A549 (cell line): ENCODE measurements around the gene ALDH16A1. TPM values are rescaled to one million over a fixed set of nuclear protein-coding genes. Genes with fewer than 3 reads are reported as not detected.

ENCODE experiments used
- ATAC-seq, 2 experiments: fragments of 200-7000 bp in 1 of 2; fragments of >200 bp in 1 of 2; cut with Nextera tagmentation in 1 of 2; cut with Tn5 transposase in 1 of 2; 3 replicates each; pipeline versions ENCODE4 v1.8.0 to v1.9.1; 2018 to 2020; ENCODE audit warnings: mild to moderate bottlenecking in 1 of 2, moderate library complexity in 1 of 2
- CTCF ChIA-PET: fragments of 300-600 bp; sonication (Branson Sonifier 250); formaldehyde crosslinking; extraction: SDS; loops from one replicate; lab custom pipeline; 2021; ENCODE audit warnings: antibody characterized with exemption, inconsistent platforms; lab: Yijun Ruan, JAX
- POLR2A ChIA-PET: fragments of 350-600 bp; formaldehyde crosslinking; extraction: SDS; loops from one replicate; lab custom pipeline; 2021; ENCODE audit warnings: antibody characterized with exemption, inconsistent platforms; lab: Yijun Ruan, JAX
- DNase-seq, 2 experiments: peaks; one replicate each; pipeline versions ENCODE4 v3.0.0 to v3.0.0-alpha.2; 2011 to 2016; ENCODE audit warnings: low read depth in 1 of 2, low spot score in 1 of 2
- FAIRE-seq: peaks from 2 replicates; lab custom pipeline; 2011; peaks lifted over from hg19 to GRCh38; lab: Jason Lieb, UNC
- H3K27ac ChIP-seq, 2 experiments: fragments of >200 bp; sonication (Bioruptor Twin); formaldehyde crosslinking; 3 replicates each; pipeline ENCODE4 v1.5.1; 2016 to 2017
- H3K4me1 ChIP-seq: fragments of >200 bp; sonication (Bioruptor Twin); formaldehyde crosslinking; 3 replicates; pipeline ENCODE4 v1.6.1; 2016
- H3K4me2 ChIP-seq: fragments of >200 bp; sonication (Bioruptor Twin); formaldehyde crosslinking; 3 replicates; pipeline ENCODE4 v1.6.1; 2016
- H3K4me3 ChIP-seq: fragments of >200 bp; sonication (Bioruptor Twin); formaldehyde crosslinking; 3 replicates; pipeline ENCODE4 v1.5.1; 2016
- H3K9me3 ChIP-seq: fragments of >200 bp; sonication (Bioruptor Twin); formaldehyde crosslinking; 3 replicates; pipeline ENCODE4 v1.6.1; 2016
- BHLHE40 ChIP-seq: IDR thresholded peaks from 2 replicates; pipeline ENCODE4 v1.6.1; 2012; ENCODE audit warnings: low read depth, low read length, inconsistent platforms
- CBX2 ChIP-seq: fragments of 200-600 bp; sonication (generic); IDR thresholded peaks from 2 replicates; pipeline ENCODE4 v1.6.1; 2016; ENCODE audit warnings: low read depth, mild to moderate bottlenecking, borderline replicate concordance
- CBX8 ChIP-seq: fragments of 200-600 bp; sonication (generic); IDR thresholded peaks from 2 replicates; pipeline ENCODE4 v1.6.1; 2016
- CEBPB ChIP-seq, 2 experiments: fragments of >200 bp in 1 of 2; sonication (Bioruptor Twin) in 1 of 2; formaldehyde crosslinking in 1 of 2; IDR thresholded peaks; 2 replicates each; pipeline ENCODE4 v1.6.1; 2012 to 2016
- CHD2 ChIP-seq: fragments of 150-350 bp; IDR thresholded peaks from 2 replicates; pipeline ENCODE4 v1.6.1; 2014; ENCODE audit warnings: low read length; ENCODE audit not compliant: partially characterized antibody
- CHD4 ChIP-seq: fragments of 200-600 bp; sonication (generic); IDR thresholded peaks from 2 replicates; pipeline ENCODE4 v1.6.1; 2016; ENCODE audit warnings: antibody characterized with exemption, mild to moderate bottlenecking, borderline replicate concordance
- EHF ChIP-seq: fragments of 250-450 bp; sonication (Bioruptor Pico); IDR thresholded peaks from 2 replicates; pipeline ENCODE4 v1.5.0; 2020; ENCODE audit warnings: mild to moderate bottlenecking
- EHMT2 ChIP-seq: fragments of 200-600 bp; sonication (generic); IDR thresholded peaks from 2 replicates; pipeline ENCODE4 v1.6.1; 2016; ENCODE audit warnings: antibody characterized with exemption, low read depth, mild to moderate bottlenecking, moderate library complexity
- EP300 ChIP-seq, 2 experiments: fragments of >200 bp; sonication (Bioruptor Twin); formaldehyde crosslinking; IDR thresholded peaks; 2 replicates in 1 of 2; 3 replicates in 1 of 2; pipeline ENCODE4 v1.6.1; 2016 to 2017
- ESRRA ChIP-seq: fragments of 150-350 bp; IDR thresholded peaks from 2 replicates; pipeline ENCODE4 v1.6.1; 2014; ENCODE audit warnings: mild to moderate bottlenecking, low read length, borderline replicate concordance
- FOSB ChIP-seq: fragments of 250-450 bp; sonication (Bioruptor Pico); IDR thresholded peaks from 2 replicates; pipeline ENCODE4 v1.5.0; 2020; ENCODE audit warnings: mild to moderate bottlenecking, moderate library complexity
- FOSL2 ChIP-seq, 2 experiments: fragments of 450-650 bp in 1 of 2; fragments of >200 bp in 1 of 2; sonication (Bioruptor Twin) in 1 of 2; formaldehyde crosslinking; IDR thresholded peaks; 2 replicates each; pipeline versions ENCODE4 v1.5.0 to v1.6.1; 2016 to 2020; ENCODE audit warnings: mild to moderate bottlenecking in 1 of 2, moderate library complexity in 1 of 2
- FOXS1 ChIP-seq: fragments of 250-450 bp; sonication (Bioruptor Pico); IDR thresholded peaks from 2 replicates; pipeline ENCODE4 v1.5.0; 2020; ENCODE audit warnings: mild to moderate bottlenecking, moderate library complexity
- GATA3 ChIP-seq: IDR thresholded peaks from 2 replicates; pipeline ENCODE4 v1.6.1; 2012; ENCODE audit warnings: borderline replicate concordance
- HDAC2 ChIP-seq: fragments of 200-600 bp; sonication (generic); IDR thresholded peaks from 2 replicates; pipeline ENCODE4 v1.6.1; 2016
- HEYL ChIP-seq: fragments of 250-450 bp; sonication (Bioruptor Pico); IDR thresholded peaks from 2 replicates; pipeline ENCODE4 v1.8.0; 2021; ENCODE audit warnings: mild to moderate bottlenecking, moderate library complexity
- HOXA7 ChIP-seq: fragments of 250-450 bp; sonication (Bioruptor Pico); IDR thresholded peaks from 2 replicates; pipeline ENCODE4 v1.5.0; 2020; ENCODE audit warnings: mild to moderate bottlenecking, moderate library complexity
- JUNB ChIP-seq: fragments of >200 bp; sonication (Bioruptor Twin); formaldehyde crosslinking; IDR thresholded peaks from 2 replicates; pipeline ENCODE4 v1.6.1; 2016
- KDM1A ChIP-seq: fragments of 200-600 bp; sonication (generic); IDR thresholded peaks from 2 replicates; pipeline ENCODE4 v1.6.1; 2016; ENCODE audit warnings: low read depth, mild to moderate bottlenecking
- MAFK ChIP-seq: fragments of 450-650 bp; IDR thresholded peaks from 2 replicates; pipeline ENCODE4 v1.6.1; 2014; ENCODE audit not compliant: partially characterized antibody
- MAZ ChIP-seq: fragments of 150-350 bp; IDR thresholded peaks from 2 replicates; pipeline ENCODE4 v1.6.1; 2014; ENCODE audit warnings: antibody characterized with exemption, low read depth, low read length, borderline replicate concordance
- MYC ChIP-seq: IDR thresholded peaks from 2 replicates; pipeline ENCODE4 v1.6.1; 2012; ENCODE audit warnings: mild to moderate bottlenecking, inconsistent platforms, low read length, improper control_type of control experiment, borderline replicate concordance
- NFE2L2 ChIP-seq: fragments of 150-350 bp; conservative IDR thresholded peaks from 2 replicates; pipeline ENCODE4 v1.6.1; 2014; ENCODE audit warnings: low read length
- NPAS2 ChIP-seq: fragments of 250-450 bp; sonication (Bioruptor Pico); IDR thresholded peaks from 2 replicates; pipeline ENCODE4 v1.8.0; 2022; ENCODE audit warnings: mild to moderate bottlenecking, moderate library complexity, borderline replicate concordance
- NR3C1 ChIP-seq: fragments of >200 bp; sonication (Bioruptor Twin); formaldehyde crosslinking; IDR thresholded peaks from 3 replicates; pipeline ENCODE4 v1.6.1; 2017
- POLR2A ChIP-seq: IDR thresholded peaks from 2 replicates; pipeline ENCODE4 v1.6.1; 2012; ENCODE audit warnings: mild to moderate bottlenecking, low read length
- POLR2AphosphoS2 ChIP-seq: conservative IDR thresholded peaks from 2 replicates; pipeline ENCODE4 v1.6.1; 2012; ENCODE audit warnings: low read length, improper control_type of control experiment, inconsistent platforms
- RARB ChIP-seq: fragments of 250-450 bp; sonication (Bioruptor Pico); IDR thresholded peaks from 2 replicates; pipeline ENCODE4 v1.8.0; 2021; ENCODE audit warnings: mild to moderate bottlenecking, moderate library complexity
- RCOR1 ChIP-seq: fragments of 150-350 bp; IDR thresholded peaks from 2 replicates; pipeline ENCODE4 v1.6.1; 2014; ENCODE audit warnings: antibody characterized with exemption, low read length, low read depth
- RFX5 ChIP-seq: fragments of 450-650 bp; IDR thresholded peaks from 2 replicates; pipeline ENCODE4 v1.7.1; 2014; ENCODE audit warnings: antibody characterized with exemption, mild to moderate bottlenecking, moderate library complexity
- RNF2 ChIP-seq: fragments of 200-600 bp; sonication (generic); IDR thresholded peaks from 2 replicates; pipeline ENCODE4 v1.6.1; 2016; ENCODE audit warnings: low read depth, mild to moderate bottlenecking, antibody characterized with exemption, moderate library complexity, borderline replicate concordance
- SMC3 ChIP-seq: fragments of >200 bp; sonication (Bioruptor Twin); formaldehyde crosslinking; IDR thresholded peaks from 3 replicates; pipeline ENCODE4 v1.6.1; 2018; ENCODE audit warnings: inconsistent platforms
- TFCP2L1 ChIP-seq: fragments of 250-450 bp; sonication (Bioruptor Pico); IDR thresholded peaks from 2 replicates; pipeline ENCODE4 v1.5.0; 2021; ENCODE audit warnings: mild to moderate bottlenecking
- TP53 ChIP-seq: fragments of 250-450 bp; sonication (Bioruptor Pico); IDR thresholded peaks from 2 replicates; pipeline ENCODE4 v1.5.0; 2021; ENCODE audit warnings: mild to moderate bottlenecking, moderate library complexity
- ZFP36 ChIP-seq: fragments of 450-650 bp; IDR thresholded peaks from 2 replicates; pipeline ENCODE4 v1.6.1; 2014; ENCODE audit warnings: borderline replicate concordance; ENCODE audit not compliant: partially characterized antibody
- ZSCAN20 ChIP-seq: fragments of 250-450 bp; sonication (Bioruptor Pico); IDR thresholded peaks from 2 replicates; pipeline ENCODE4 v1.8.0; 2022; ENCODE audit warnings: mild to moderate bottlenecking, moderate library complexity
- WGBS: methylation state at CpG from one replicate; pipeline ENCODE4 v1.1.6; 2017; ENCODE audit errors: missing lambda C conversion rate; 5-methylcytosine and 5-hydroxymethylcytosine counted together
- polyA plus RNA-seq, 4 experiments: library from polyadenylated mRNA; depleted of rRNA in 3 of 4; stranded (reverse); fragments of >200 nt; fragmentation: RNase III in 1 of 4; extraction: RNeasy Plus Mini Kit Qiagen cat#74134 plus additional on column Dnase treatment in 1 of 4; gene quantifications; 2 replicates in 3 of 4; 3 replicates in 1 of 4; pipeline ENCODE4 v1.2.3, GENCODE V29; 2011 to 2017
- TF ChIP-seq, protein P1 (sequence below): fragments of >200 bp; sonication (Bioruptor Twin); formaldehyde crosslinking; IDR thresholded peaks from 3 replicates; pipeline ENCODE4 v1.6.1; 2016
- TF ChIP-seq, protein P2 (sequence below): IDR thresholded peaks from 2 replicates; pipeline ENCODE4 v1.6.1; 2012
- TF ChIP-seq, protein P3 (sequence below): fragments of >200 bp; sonication (Bioruptor Twin); formaldehyde crosslinking; IDR thresholded peaks from 3 replicates; pipeline ENCODE4 v1.5.1; 2016
- TF ChIP-seq, protein P4 (sequence below): fragments of 250-450 bp; sonication (Bioruptor Pico); IDR thresholded peaks from 2 replicates; pipeline ENCODE4 v1.5.0; 2021; ENCODE audit warnings: mild to moderate bottlenecking, moderate library complexity, borderline replicate concordance

The ALDH16A1 gene
- polyA plus RNA-seq, 2 of the 4 experiments (the other 2 are of a cell fraction) = 10.2 to 23.0 TPM

DNA sequence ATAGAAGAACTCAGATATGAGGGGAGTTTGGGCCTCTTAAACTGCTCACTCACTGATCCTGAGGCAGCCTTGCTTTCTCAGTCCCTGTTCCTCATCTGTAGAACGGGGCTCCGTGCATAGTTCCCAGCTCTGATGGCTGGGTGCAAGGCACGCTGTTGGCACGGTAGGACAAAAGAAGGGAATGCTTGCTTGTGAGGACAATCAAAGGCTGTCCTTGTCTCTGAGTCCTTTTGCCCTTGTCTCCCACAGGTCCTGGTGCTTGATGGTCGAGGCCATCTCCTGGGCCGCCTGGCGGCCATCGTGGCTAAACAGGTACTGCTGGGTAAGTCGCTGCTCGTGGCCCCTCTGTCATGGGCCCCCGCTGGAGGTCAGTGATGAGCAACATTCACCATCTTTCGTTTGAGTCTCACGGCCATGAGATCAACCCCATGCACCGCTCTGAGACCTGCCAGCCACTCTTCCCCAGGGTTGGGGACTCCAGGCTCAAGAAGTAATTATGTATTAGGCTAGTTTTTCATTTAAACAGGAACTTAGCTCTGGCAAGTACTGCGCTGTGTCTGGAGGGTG lies 36.7 kb downstream of the ALDH16A1 start:
- CTCF ChIA-PET = interaction anchor here (0.5 to 2.4 kb wide), 4 partner anchors 11 to 189 kb away, joined by 3 to 11 read pairs (median 4); partner anchors contain the start of gene FLT3LG
- ATAC-seq (peak in 1 of 2 experiments; percentile 9; a peak in 3 of 6 replicates), FAIRE-seq (no peak), DNase-seq (peak in 1 of 2 experiments; percentile 78)
- POLR2A ChIA-PET = interaction anchor here (1.3 kb wide), 1 partner anchor 11 kb away, joined by 3 read pairs; no protein-coding TSS in a partner anchor
- Histone ChIP-seq H3K27ac (peak overlapping the region; percentile 94 to 95), H3K4me1 (peaks cover 29% of the 10 kb centered on the region), H3K4me2 (peak overlapping the region; percentile 80), H3K4me3 (peak overlapping the region; percentile 71), H3K9me3 (no peaks in the 10 kb centered on the region)
- 14% methylated on average over 15 of the region's 15 CpGs for WGBS
- no peak for TF ChIP-seq RFX5
- no peak for TF ChIP-seq RCOR1
- TF ChIP-seq NR3C1 = no peak
- no peak for TF ChIP-seq HDAC2
- no peak for TF ChIP-seq EHF (CRISPR knock-in tag)
- TF ChIP-seq ZSCAN20 (CRISPR knock-in tag) = no peak
- TF ChIP-seq, protein P1, sequence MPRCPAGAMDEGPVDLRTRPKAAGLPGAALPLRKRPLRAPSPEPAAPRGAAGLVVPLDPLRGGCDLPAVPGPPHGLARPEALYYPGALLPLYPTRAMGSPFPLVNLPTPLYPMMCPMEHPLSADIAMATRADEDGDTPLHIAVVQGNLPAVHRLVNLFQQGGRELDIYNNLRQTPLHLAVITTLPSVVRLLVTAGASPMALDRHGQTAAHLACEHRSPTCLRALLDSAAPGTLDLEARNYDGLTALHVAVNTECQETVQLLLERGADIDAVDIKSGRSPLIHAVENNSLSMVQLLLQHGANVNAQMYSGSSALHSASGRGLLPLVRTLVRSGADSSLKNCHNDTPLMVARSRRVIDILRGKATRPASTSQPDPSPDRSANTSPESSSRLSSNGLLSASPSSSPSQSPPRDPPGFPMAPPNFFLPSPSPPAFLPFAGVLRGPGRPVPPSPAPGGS = no peak; the same call in 2 of the 3 replicates
- no peak for TF ChIP-seq CBX2
- no peak for TF ChIP-seq SMC3
- TF ChIP-seq NPAS2 (CRISPR knock-in tag) = 0 out of 2 replicates have a peak, but pooled peaks have one; percentile 25
- TF ChIP-seq RNF2 = no peak
- TF ChIP-seq EP300 (IDR thresholded peaks at IDR 0.05) = no peak
- TF ChIP-seq NFE2L2 = no peak
- no peak for TF ChIP-seq CEBPB (IDR thresholded peaks at IDR 0.05)
- TF ChIP-seq JUNB = no peak
- TF ChIP-seq RARB (CRISPR knock-in tag) = 0 out of 2 replicates have a peak, but pooled peaks have one; percentile 51
- peak; percentile 92 for TF ChIP-seq HOXA7 (CRISPR knock-in tag)
- peak; percentile 83; the same call in 1 of the 2 replicates for TF ChIP-seq FOSB
- TF ChIP-seq, protein P2, sequence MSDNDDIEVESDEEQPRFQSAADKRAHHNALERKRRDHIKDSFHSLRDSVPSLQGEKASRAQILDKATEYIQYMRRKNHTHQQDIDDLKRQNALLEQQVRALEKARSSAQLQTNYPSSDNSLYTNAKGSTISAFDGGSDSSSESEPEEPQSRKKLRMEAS = peak; percentile 69
- TF ChIP-seq MYC = peak; percentile 75; the same call in 1 of the 2 replicates
- TF ChIP-seq EHMT2 = no peak
- TF ChIP-seq CHD4 = no peak
- TF ChIP-seq POLR2AphosphoS2 = peak; percentile 88; the same call in 1 of the 2 replicates
- TF ChIP-seq BHLHE40 = no peak
- 0 out of 2 replicates have a peak, but pooled peaks have one; percentile 31 for TF ChIP-seq TFCP2L1
- TF ChIP-seq HEYL (CRISPR knock-in tag) = no peak
- TF ChIP-seq TP53 (CRISPR knock-in tag) = no peak
- TF ChIP-seq, protein P3, sequence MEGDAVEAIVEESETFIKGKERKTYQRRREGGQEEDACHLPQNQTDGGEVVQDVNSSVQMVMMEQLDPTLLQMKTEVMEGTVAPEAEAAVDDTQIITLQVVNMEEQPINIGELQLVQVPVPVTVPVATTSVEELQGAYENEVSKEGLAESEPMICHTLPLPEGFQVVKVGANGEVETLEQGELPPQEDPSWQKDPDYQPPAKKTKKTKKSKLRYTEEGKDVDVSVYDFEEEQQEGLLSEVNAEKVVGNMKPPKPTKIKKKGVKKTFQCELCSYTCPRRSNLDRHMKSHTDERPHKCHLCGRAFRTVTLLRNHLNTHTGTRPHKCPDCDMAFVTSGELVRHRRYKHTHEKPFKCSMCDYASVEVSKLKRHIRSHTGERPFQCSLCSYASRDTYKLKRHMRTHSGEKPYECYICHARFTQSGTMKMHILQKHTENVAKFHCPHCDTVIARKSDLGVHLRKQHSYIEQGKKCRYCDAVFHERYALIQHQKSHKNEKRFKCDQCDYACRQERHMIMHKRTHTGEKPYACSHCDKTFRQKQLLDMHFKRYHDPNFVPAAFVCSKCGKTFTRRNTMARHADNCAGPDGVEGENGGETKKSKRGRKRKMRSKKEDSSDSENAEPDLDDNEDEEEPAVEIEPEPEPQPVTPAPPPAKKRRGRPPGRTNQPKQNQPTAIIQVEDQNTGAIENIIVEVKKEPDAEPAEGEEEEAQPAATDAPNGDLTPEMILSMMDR = peak; percentile 29; the same call in 2 of the 3 replicates
- 0 out of 2 replicates have a peak, but pooled peaks have one; percentile 10 for TF ChIP-seq GATA3
- TF ChIP-seq ZFP36 = no peak
- no peak for TF ChIP-seq POLR2A
- TF ChIP-seq, protein P4, sequence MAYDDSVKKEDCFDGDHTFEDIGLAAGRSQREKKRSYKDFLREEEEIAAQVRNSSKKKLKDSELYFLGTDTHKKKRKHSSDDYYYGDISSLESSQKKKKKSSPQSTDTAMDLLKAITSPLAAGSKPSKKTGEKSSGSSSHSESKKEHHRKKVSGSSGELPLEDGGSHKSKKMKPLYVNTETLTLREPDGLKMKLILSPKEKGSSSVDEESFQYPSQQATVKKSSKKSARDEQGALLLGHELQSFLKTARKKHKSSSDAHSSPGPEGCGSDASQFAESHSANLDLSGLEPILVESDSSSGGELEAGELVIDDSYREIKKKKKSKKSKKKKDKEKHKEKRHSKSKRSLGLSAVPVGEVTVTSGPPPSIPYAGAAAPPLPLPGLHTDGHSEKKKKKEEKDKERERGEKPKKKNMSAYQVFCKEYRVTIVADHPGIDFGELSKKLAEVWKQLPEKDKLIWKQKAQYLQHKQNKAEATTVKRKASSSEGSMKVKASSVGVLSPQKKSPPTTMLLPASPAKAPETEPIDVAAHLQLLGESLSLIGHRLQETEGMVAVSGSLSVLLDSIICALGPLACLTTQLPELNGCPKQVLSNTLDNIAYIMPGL (CRISPR knock-in tag) = no peak
- TF ChIP-seq CBX8 = no peak
- no peak for TF ChIP-seq MAFK
- no peak for TF ChIP-seq FOXS1 (CRISPR knock-in tag)
- TF ChIP-seq FOSL2 (IDR thresholded peaks at IDR 0.05) = no peak
- no peak for TF ChIP-seq FOSL2 (CRISPR knock-in tag; IDR thresholded peaks at IDR 0.05)
- no peak for TF ChIP-seq KDM1A
- TF ChIP-seq MAZ = 0 out of 2 replicates have a peak, but pooled peaks have one; percentile 25
- no peak for TF ChIP-seq CHD2
- TF ChIP-seq ESRRA = no peak
